Mucosa of stomach (tissue), 1 donor: ENCODE results near the gene MACROD2.

ENCODE experiments used
- H3K27me3 ChIP-seq: one replicate; pipeline ENCODE4 v1.7.0; 2013; ENCODE audit warnings: mild to moderate bottlenecking, low read length; ENCODE audit not compliant: control insufficient read depth, insufficient read depth
- H3K36me3 ChIP-seq: one replicate; pipeline ENCODE4 v1.7.0; 2013; ENCODE audit warnings: low read length; ENCODE audit not compliant: control insufficient read depth, insufficient read depth
- H3K4me1 ChIP-seq: one replicate; pipeline ENCODE4 v1.7.0; 2013; ENCODE audit warnings: mild to moderate bottlenecking, low read length; ENCODE audit not compliant: control insufficient read depth, insufficient read depth
- H3K4me3 ChIP-seq: one replicate; pipeline ENCODE4 v1.7.0; 2013; ENCODE audit warnings: low read length
- H3K9ac ChIP-seq: one replicate; pipeline ENCODE4 v1.7.0; 2013; ENCODE audit warnings: mild to moderate bottlenecking, low read length, moderate library complexity
- H3K9me3 ChIP-seq: one replicate; pipeline ENCODE4 v1.7.0; 2013; ENCODE audit warnings: mild to moderate bottlenecking, low read length, moderate library complexity; ENCODE audit not compliant: control insufficient read depth
- donor health status: Pancreatic carcinoma.

Gene MACROD2

GRCh38 chr20:14597206-14597715 is 601.9 kb downstream of the MACROD2 start:
- Histone ChIP-seq H3K9me3 (no peaks in the 10 kb centered on the region), H3K4me1 (no peaks in the 10 kb centered on the region), H3K4me3 (no peak overlapping the region)

DNA sequence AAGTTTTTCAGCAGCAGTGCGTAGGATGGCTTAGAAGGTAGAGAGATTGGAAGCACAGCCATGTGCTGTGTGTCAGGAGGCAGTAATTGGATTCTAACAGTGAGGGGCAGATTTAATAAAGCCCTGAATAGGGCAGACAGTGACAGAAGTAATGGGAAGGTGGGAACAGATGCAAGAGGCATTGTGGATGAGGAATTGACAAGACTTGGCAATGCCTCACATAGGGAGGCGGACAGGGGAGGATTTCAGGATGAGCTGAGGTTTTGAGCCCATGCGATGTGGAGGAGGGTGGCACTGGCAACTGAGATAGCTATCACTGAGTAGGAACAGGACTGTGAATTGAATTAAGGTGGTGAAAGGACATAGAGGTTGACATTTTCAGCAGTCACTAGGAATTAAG is 604.3 kb downstream of the MACROD2 start:
- no peak overlapping the region for H3K4me3 ChIP-seq
- no peaks in the 10 kb centered on the region for H3K27me3 ChIP-seq
- H3K9ac ChIP-seq = no peak overlapping the region
- no peaks in the 10 kb centered on the region for H3K36me3 ChIP-seq
- H3K4me1 ChIP-seq = no peaks in the 10 kb centered on the region
- no peaks in the 10 kb centered on the region for H3K9me3 ChIP-seq

More at GRCh38 chr20:14597206-14597715, 601.9 kb downstream of the MACROD2 start:
- Histone ChIP-seq H3K27me3 (no peaks in the 10 kb centered on the region), H3K36me3 (no peaks in the 10 kb centered on the region), H3K9ac (no peak overlapping the region)

GRCh38 chr20:14600527-14600926 is 605.2 kb downstream of the MACROD2 start:
- H3K9me3 ChIP-seq = no peaks in the 10 kb centered on the region
- no peak overlapping the region for H3K4me3 ChIP-seq
- H3K27me3 ChIP-seq = no peaks in the 10 kb centered on the region
- no peak overlapping the region for H3K9ac ChIP-seq
- no peaks in the 10 kb centered on the region for H3K36me3 ChIP-seq
- no peaks in the 10 kb centered on the region for H3K4me1 ChIP-seq

DNA sequence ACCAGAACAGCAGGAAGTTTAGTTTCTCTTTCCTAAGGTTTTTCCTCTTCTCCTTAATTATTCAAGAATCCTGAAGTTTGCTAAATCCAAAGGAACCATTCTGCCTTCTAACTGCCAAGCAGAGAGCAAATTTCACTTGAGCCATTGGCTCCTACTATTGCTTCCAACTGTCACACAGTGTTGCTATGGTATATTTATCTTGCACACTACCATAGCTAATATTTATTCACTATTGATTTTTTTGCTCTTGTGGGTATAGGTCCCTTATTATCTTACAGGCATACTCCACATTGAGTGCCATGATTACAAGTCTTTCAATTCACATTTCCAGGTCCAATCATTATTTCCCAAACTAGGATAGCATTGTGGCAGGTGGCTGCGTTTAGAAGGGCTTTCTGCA is 608.8 kb downstream of the MACROD2 start:
- Histone ChIP-seq H3K4me1 (no peaks in the 10 kb centered on the region), H3K9ac (no peak overlapping the region), H3K9me3 (no peaks in the 10 kb centered on the region), H3K36me3 (no peaks in the 10 kb centered on the region), H3K4me3 (no peak overlapping the region), H3K27me3 (no peaks in the 10 kb centered on the region)

- H3K4me3 ChIP-seq = no peak overlapping the region
- no peaks in the 10 kb centered on the region for H3K36me3 ChIP-seq
- H3K9ac ChIP-seq = no peak overlapping the region
- no peaks in the 10 kb centered on the region for H3K27me3 ChIP-seq
- no peaks in the 10 kb centered on the region for H3K9me3 ChIP-seq
- H3K4me1 ChIP-seq = no peaks in the 10 kb centered on the region
Observed at GRCh38 chr20:14609328-14610221, 614.3 kb downstream of the MACROD2 start.

GRCh38 chr20:14611479-14611878 is 616.2 kb downstream of the MACROD2 start:
- H3K27me3 ChIP-seq = no peaks in the 10 kb centered on the region

DNA sequence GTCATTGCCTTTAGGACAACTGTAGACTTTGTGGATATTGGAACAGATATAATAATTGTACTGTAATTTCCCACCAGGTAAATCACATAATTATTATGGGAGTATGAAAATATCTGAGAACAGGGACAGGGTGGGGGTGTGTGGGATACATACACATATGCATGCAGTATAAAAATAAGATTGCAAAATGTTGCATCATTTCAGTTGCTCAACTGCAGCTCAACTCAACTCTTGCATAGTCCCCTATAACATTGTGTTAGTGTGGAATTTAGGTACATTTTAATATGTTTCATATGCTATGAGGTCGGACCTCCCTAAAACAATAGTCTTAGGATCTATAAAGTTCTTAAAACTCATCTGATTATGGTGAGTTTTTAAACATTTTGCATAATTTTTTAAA is 617.1 kb downstream of the MACROD2 start:
- no peaks in the 10 kb centered on the region for H3K36me3 ChIP-seq
- no peak overlapping the region for H3K4me3 ChIP-seq

More at GRCh38 chr20:14611479-14611878, 616.2 kb downstream of the MACROD2 start:
- Histone ChIP-seq H3K4me1 (no peaks in the 10 kb centered on the region), H3K36me3 (no peaks in the 10 kb centered on the region), H3K4me3 (no peak overlapping the region), H3K9me3 (no peaks in the 10 kb centered on the region), H3K9ac (no peak overlapping the region)

GRCh38 chr20:14616003-14616402 is 620.7 kb downstream of the MACROD2 start:
- H3K9ac ChIP-seq = no peak overlapping the region
- no peaks in the 10 kb centered on the region for H3K9me3 ChIP-seq
- no peaks in the 10 kb centered on the region for H3K36me3 ChIP-seq
- no peak overlapping the region for H3K4me3 ChIP-seq
- H3K4me1 ChIP-seq = peaks cover 6% of the 10 kb centered on the region
- H3K27me3 ChIP-seq = no peaks in the 10 kb centered on the region

More for the DNA sequence above, 617.1 kb downstream of the MACROD2 start:
- Histone ChIP-seq H3K9ac (no peak overlapping the region), H3K9me3 (no peaks in the 10 kb centered on the region), H3K27me3 (no peaks in the 10 kb centered on the region), H3K4me1 (peaks cover 6% of the 10 kb centered on the region)

DNA sequence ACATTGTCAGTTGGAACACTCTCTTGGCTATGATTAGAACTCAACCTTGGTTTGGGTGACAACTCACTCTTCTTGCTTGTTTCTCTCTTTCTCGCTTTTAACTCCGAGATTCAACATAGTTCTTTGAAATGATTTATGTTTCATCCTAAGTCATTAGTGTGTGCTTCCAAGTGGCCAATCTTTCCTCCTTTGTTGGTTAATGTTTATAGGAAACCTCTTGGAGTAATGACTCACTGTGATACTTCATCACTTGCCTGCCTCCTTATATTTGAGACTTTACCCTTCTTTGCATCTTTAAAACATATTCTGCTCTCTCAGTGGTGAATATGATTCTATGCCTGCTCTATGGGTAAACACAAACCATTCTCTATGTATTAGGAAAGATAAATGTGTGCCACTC is 621.8 kb downstream of the MACROD2 start:
- Histone ChIP-seq H3K27me3 (no peaks in the 10 kb centered on the region), H3K4me3 (no peak overlapping the region), H3K36me3 (no peaks in the 10 kb centered on the region), H3K9ac (no peak overlapping the region), H3K4me1 (peaks cover 6% of the 10 kb centered on the region), H3K9me3 (no peaks in the 10 kb centered on the region)

DNA sequence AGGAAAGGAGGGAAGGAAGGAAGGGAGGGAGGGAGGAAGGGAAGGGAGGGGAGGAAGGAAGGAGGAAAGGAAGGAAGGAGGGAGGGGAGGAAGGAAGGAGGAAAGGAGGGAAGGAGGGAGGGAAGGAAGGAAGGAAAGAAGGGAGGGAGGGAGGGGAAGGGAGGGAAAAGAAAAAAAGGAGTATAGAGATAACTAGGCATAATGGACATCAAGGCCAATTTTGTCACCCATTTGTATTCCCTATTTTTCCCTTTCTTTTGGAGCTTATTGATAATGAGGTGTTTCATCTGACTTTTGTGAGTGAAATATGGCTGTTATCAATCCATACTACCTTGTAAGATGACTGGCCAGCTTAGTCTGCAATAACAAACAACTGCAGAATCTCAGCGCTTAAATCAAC is 624.1 kb downstream of the MACROD2 start:
- H3K36me3 ChIP-seq = no peaks in the 10 kb centered on the region
- no peaks in the 10 kb centered on the region for H3K27me3 ChIP-seq
- peaks cover 15% of the 10 kb centered on the region for H3K4me1 ChIP-seq
- no peak overlapping the region for H3K9ac ChIP-seq
- H3K4me3 ChIP-seq = no peak overlapping the region
- H3K9me3 ChIP-seq = no peaks in the 10 kb centered on the region

- H3K4me3 ChIP-seq = no peak overlapping the region
- no peaks in the 10 kb centered on the region for H3K27me3 ChIP-seq
- no peaks in the 10 kb centered on the region for H3K9me3 ChIP-seq
- peaks cover 9% of the 10 kb centered on the region for H3K4me1 ChIP-seq
- H3K9ac ChIP-seq = no peak overlapping the region
- no peaks in the 10 kb centered on the region for H3K36me3 ChIP-seq
Observed at GRCh38 chr20:14622796-14623195, 627.5 kb downstream of the MACROD2 start.

GRCh38 chr20:14631011-14631410 is 635.7 kb downstream of the MACROD2 start:
- Histone ChIP-seq H3K9me3 (no peaks in the 10 kb centered on the region), H3K9ac (no peak overlapping the region), H3K4me3 (no peak overlapping the region), H3K4me1 (no peaks in the 10 kb centered on the region), H3K36me3 (no peaks in the 10 kb centered on the region), H3K27me3 (no peaks in the 10 kb centered on the region)
